ENCODE results near the gene DIS3L. TPM values are rescaled to one million over a fixed set of nuclear protein-coding genes. Genes with fewer than 3 reads are reported as not detected.
"Not testable (repeated sequence)": the region's sequence is repeated elsewhere in the genome, so short reads cannot be mapped to it uniquely, and the experiment has no call there.

DIS3L gene
- 10 to 100 TPM; 35.9 to 41.5 (median 39.1) TPM for polyA plus RNA-seq (ENCODE audit: insufficient read length in 3 of 3)

GRCh38 chr15:66293419-66294156, at the start of gene DIS3L:
Gene DIS3L, plus strand, starts transcription at chr15:66293568. Its CDS starts 29 bp downstream, at chr15:66293597.
- peak in 1 of 3 donors; percentile 32 for DNase-seq (ENCODE audit: low read depth in 3 of 3, low spot score in 2 of 3)

GRCh38 chr15:66245832-66246231, 47.5 kb upstream of the DIS3L start:
- DNase-seq (ENCODE audit: low read depth in 3 of 3, low spot score in 2 of 3): not testable (repeated sequence)

- no peak for DNase-seq (ENCODE audit: low read depth in 3 of 3, low spot score in 2 of 3)
Measured at GRCh38 chr15:66246937-66247336, 46.4 kb upstream of the DIS3L start.

GRCh38 chr15:66249605-66250174, 43.7 kb upstream of the DIS3L start:
- DNase-seq (ENCODE audit: low read depth in 3 of 3, low spot score in 2 of 3): no peak

GRCh38 chr15:66251065-66251789, 42.1 kb upstream of the DIS3L start:
- no peak for DNase-seq (ENCODE audit: low read depth in 3 of 3, low spot score in 2 of 3)

- peak in 1 of 3 donors; percentile 33 for DNase-seq (ENCODE audit: low read depth in 3 of 3, low spot score in 2 of 3)
Measured at GRCh38 chr15:66251790-66252684, 41.3 kb upstream of the DIS3L start.

- peak in 2 of 3 donors; percentile 24 to 27 for DNase-seq (ENCODE audit: low read depth in 3 of 3, low spot score in 2 of 3)
Measured at GRCh38 chr15:66252685-66253417, 40.5 kb upstream of the DIS3L start.

- peak in 1 of 3 donors; percentile 23 for DNase-seq (ENCODE audit: low read depth in 3 of 3, low spot score in 2 of 3)
Measured at GRCh38 chr15:66253418-66254088, 39.8 kb upstream of the DIS3L start, which contains the start of gene MEGF11. Gene MEGF11, minus strand, starts transcription at chr15:66253750. Its CDS starts 125,347 bp downstream, at chr15:66128403.

GRCh38 chr15:66254089-66254950, 39.0 kb upstream of the DIS3L start:
- no peak for DNase-seq (ENCODE audit: low read depth in 3 of 3, low spot score in 2 of 3)

GRCh38 chr15:66254951-66255676, 38.3 kb upstream of the DIS3L start:
- no peak for DNase-seq (ENCODE audit: low read depth in 3 of 3, low spot score in 2 of 3)

- DNase-seq (ENCODE audit: low read depth in 3 of 3, low spot score in 2 of 3): no peak
Measured at GRCh38 chr15:66256692-66257091, 36.7 kb upstream of the DIS3L start.

- DNase-seq (ENCODE audit: low read depth in 3 of 3, low spot score in 2 of 3): no peak
Measured at GRCh38 chr15:66261056-66261455, 32.3 kb upstream of the DIS3L start.

- not testable (repeated sequence) for DNase-seq (ENCODE audit: low read depth in 3 of 3, low spot score in 2 of 3)
Measured at GRCh38 chr15:66262837-66263236, 30.5 kb upstream of the DIS3L start.

- no peak for DNase-seq (ENCODE audit: low read depth in 3 of 3, low spot score in 2 of 3)
Measured at GRCh38 chr15:66264859-66265513, 28.4 kb upstream of the DIS3L start.

- peak in 1 of 3 donors; percentile 58 for DNase-seq (ENCODE audit: low read depth in 3 of 3, low spot score in 2 of 3)
Measured at GRCh38 chr15:66269326-66270090, 23.9 kb upstream of the DIS3L start.

GRCh38 chr15:66270932-66271331, 22.4 kb upstream of the DIS3L start:
- DNase-seq (ENCODE audit: low read depth in 3 of 3, low spot score in 2 of 3): no peak
